ENCODE measurements around the gene ILK. TPM values are rescaled to one million over a fixed set of nuclear protein-coding genes. Genes with fewer than 3 reads are reported as not detected.

ILK gene
- total and polyA plus RNA-seq, 2 of the 13 experiments (the other 11 are each of a cell fraction or from before 2014, with no cell fraction given), result 70.3 to 108 TPM

- TF ChIP-seq, protein P1, sequence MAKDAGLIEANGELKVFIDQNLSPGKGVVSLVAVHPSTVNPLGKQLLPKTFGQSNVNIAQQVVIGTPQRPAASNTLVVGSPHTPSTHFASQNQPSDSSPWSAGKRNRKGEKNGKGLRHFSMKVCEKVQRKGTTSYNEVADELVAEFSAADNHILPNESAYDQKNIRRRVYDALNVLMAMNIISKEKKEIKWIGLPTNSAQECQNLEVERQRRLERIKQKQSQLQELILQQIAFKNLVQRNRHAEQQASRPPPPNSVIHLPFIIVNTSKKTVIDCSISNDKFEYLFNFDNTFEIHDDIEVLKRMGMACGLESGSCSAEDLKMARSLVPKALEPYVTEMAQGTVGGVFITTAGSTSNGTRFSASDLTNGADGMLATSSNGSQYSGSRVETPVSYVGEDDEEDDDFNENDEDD (CRISPR knock-in tag; IDR thresholded peaks at IDR 0.05; ENCODE audit: borderline replicate concordance), result peak; percentile 54; the same call in 1 of the 2 replicates
- no peak for TF ChIP-seq ZBTB33 (CRISPR knock-in tag; IDR thresholded peaks at IDR 0.05)
- no peak for TF ChIP-seq ZBTB44 (CRISPR knock-in tag; IDR thresholded peaks at IDR 0.05)
- no peak for TF ChIP-seq E2F1 (CRISPR knock-in tag; IDR thresholded peaks at IDR 0.05)
- TF ChIP-seq, protein P2, sequence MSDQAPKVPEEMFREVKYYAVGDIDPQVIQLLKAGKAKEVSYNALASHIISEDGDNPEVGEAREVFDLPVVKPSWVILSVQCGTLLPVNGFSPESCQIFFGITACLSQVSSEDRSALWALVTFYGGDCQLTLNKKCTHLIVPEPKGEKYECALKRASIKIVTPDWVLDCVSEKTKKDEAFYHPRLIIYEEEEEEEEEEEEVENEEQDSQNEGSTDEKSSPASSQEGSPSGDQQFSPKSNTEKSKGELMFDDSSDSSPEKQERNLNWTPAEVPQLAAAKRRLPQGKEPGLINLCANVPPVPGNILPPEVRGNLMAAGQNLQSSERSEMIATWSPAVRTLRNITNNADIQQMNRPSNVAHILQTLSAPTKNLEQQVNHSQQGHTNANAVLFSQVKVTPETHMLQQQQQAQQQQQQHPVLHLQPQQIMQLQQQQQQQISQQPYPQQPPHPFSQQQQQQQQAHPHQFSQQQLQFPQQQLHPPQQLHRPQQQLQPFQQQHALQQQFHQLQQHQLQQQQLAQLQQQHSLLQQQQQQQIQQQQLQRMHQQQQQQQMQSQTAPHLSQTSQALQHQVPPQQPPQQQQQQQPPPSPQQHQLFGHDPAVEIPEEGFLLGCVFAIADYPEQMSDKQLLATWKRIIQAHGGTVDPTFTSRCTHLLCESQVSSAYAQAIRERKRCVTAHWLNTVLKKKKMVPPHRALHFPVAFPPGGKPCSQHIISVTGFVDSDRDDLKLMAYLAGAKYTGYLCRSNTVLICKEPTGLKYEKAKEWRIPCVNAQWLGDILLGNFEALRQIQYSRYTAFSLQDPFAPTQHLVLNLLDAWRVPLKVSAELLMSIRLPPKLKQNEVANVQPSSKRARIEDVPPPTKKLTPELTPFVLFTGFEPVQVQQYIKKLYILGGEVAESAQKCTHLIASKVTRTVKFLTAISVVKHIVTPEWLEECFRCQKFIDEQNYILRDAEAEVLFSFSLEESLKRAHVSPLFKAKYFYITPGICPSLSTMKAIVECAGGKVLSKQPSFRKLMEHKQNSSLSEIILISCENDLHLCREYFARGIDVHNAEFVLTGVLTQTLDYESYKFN (CRISPR knock-in tag; conservative IDR thresholded peaks at IDR 0.05), result peak; percentile 58
- TF ChIP-seq ZNF619 (CRISPR knock-in tag; IDR thresholded peaks at IDR 0.05), result no peak
- no peak for TF ChIP-seq ZNF800 (CRISPR knock-in tag; IDR thresholded peaks at IDR 0.05)
- TF ChIP-seq ZNF549 (CRISPR knock-in tag; IDR thresholded peaks at IDR 0.05), result no peak
- TF ChIP-seq ZFP41 (CRISPR knock-in tag; IDR thresholded peaks at IDR 0.05; ENCODE audit: borderline replicate concordance), result no peak
- peak; percentile 39; the same call in 1 of the 2 replicates for TF ChIP-seq ZNF766 (CRISPR knock-in tag; IDR thresholded peaks at IDR 0.05; ENCODE audit: borderline replicate concordance)
These were observed 8.9 kb downstream of the ILK start, which contains the start of gene TAF10 (continued) for GRCh38 chr11:6612213-6613041.
